NB4 (cell line): ENCODE results near the gene MYOZ3.

Source experiments
- DNase-seq: peaks from one replicate; pipeline ENCODE4 v3.0.0; 2010; ENCODE audit warnings: low read depth
- H3K4me3 ChIP-seq: one replicate; pipeline ENCODE4 v1.5.1; 2011; ENCODE audit warnings: mild to moderate bottlenecking, low read depth, low read length, moderate library complexity
- MAX ChIP-seq: IDR thresholded peaks from 2 replicates; pipeline ENCODE4 v1.6.1; 2011; ENCODE audit warnings: low read depth, low read length
- MYC ChIP-seq: IDR thresholded peaks from 2 replicates; pipeline ENCODE4 v1.6.1; 2011; ENCODE audit warnings: low read depth, low read length
- POLR2A ChIP-seq: IDR thresholded peaks from 2 replicates; pipeline ENCODE4 v1.6.1; 2011; ENCODE audit warnings: mild to moderate bottlenecking; ENCODE audit not compliant: insufficient read length; ENCODE audit errors: extremely low read depth
- TF ChIP-seq, protein P1 (sequence below): IDR thresholded peaks from one replicate; pipeline ENCODE4 v1.5.1; 2012; ENCODE audit warnings: low read depth, low read length

MYOZ3 gene

DNA sequence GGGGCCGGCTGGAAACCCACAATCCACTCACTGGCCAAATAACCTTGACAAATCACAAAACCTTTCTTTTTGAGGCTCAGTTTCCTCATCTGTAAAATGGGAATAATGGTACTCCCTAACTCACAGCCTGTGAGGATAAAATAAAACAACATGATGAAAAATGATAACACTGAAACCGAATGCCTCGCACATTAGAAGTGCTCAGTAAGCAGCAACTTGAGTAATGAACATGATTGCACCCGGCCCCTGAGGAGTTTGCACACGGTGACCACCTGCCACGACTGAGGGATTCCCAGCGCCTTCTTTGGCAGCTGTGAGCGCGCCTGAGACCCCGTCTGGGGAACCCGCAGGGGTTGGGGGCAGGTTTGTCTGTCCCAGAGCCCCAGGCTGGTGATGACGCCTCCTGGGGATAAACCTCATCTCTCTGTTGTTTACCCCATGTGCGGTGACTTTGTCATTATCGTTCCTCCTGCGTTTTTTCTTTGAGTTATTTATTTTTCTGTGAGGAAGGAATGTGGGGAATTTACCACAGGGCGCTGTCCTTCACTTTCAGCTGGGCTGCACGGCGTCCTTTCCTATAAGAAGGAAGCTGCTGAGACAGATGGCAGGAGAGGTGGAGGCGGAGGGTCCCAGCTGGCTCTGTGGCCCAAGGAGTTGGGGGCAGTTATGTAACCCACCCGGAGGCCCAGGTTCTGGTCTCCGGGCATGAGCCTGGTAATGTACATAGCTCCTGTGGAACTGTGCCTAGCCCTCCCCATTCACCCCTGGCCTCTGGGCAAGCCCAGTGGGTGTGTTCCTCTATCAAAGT lies 23.6 kb upstream of the MYOZ3 start:
- no peak for TF ChIP-seq POLR2A
- TF ChIP-seq, protein P1, sequence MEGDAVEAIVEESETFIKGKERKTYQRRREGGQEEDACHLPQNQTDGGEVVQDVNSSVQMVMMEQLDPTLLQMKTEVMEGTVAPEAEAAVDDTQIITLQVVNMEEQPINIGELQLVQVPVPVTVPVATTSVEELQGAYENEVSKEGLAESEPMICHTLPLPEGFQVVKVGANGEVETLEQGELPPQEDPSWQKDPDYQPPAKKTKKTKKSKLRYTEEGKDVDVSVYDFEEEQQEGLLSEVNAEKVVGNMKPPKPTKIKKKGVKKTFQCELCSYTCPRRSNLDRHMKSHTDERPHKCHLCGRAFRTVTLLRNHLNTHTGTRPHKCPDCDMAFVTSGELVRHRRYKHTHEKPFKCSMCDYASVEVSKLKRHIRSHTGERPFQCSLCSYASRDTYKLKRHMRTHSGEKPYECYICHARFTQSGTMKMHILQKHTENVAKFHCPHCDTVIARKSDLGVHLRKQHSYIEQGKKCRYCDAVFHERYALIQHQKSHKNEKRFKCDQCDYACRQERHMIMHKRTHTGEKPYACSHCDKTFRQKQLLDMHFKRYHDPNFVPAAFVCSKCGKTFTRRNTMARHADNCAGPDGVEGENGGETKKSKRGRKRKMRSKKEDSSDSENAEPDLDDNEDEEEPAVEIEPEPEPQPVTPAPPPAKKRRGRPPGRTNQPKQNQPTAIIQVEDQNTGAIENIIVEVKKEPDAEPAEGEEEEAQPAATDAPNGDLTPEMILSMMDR = no peak
- no peak overlapping the region for H3K4me3 ChIP-seq
- DNase-seq = no peak

GRCh38 chr5:150638053-150638444 lies 23.0 kb upstream of the MYOZ3 start:
- DNase-seq = no peak
- TF ChIP-seq POLR2A (no peak), MAX (no peak), MYC (no peak)
- TF ChIP-seq, protein P1 = no peak
- no peak overlapping the region for H3K4me3 ChIP-seq

DNA sequence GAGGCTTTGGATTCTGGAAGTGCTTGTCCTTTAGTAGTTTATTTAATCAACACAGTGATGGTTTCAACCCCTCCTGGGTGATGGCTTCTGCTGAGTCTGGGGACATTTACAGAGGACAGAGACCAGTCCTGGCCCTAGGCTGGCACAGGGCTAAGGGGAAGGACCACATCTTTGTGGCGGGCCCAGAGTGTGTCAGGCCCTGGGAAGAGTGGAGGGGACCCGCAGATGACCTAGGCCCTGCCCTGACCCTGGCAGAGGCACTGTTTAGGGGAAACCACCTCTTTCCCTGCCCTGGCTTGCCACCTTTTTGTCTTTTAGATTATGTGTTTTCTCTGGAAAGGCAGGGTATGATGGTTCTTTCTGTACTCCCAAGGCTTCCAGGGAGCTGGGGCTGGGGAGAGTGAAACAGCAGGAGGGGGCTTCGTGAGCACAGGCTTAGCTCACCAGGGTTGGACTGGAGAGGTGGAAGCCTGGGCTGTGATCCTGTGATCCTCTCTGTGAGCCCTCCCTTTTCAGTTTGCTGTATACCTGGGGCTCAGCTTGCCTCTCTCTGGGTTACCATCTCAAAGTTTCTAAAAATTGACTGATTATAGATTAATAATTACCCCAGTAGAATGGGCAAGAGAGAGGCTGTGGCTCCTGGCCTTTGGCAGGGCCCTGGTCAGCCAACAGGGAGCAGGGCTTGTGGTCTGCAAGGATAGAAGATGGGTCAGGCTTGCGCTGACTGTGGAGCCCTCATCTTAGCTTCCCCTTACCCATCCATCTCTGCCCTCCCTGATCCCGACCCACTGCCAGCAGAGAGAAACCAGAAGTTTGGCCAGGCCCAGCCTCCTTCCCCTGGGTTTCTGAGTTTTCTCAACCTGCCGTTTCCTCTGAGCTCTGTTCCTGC lies 22.3 kb upstream of the MYOZ3 start:
- TF ChIP-seq, protein P1 = no peak
- TF ChIP-seq MYC (no peak), POLR2A (no peak), MAX (no peak)
- no peak overlapping the region for H3K4me3 ChIP-seq
- no peak for DNase-seq

- no peak overlapping the region for H3K4me3 ChIP-seq
- TF ChIP-seq MAX (no peak), POLR2A (no peak), MYC (no peak)
- TF ChIP-seq, protein P1 = no peak
- no peak for DNase-seq
Observed at GRCh38 chr5:150639377-150639692, 21.7 kb upstream of the MYOZ3 start.

- TF ChIP-seq MAX (no peak), MYC (no peak), POLR2A (no peak)
- TF ChIP-seq, protein P1 = no peak
- no peak overlapping the region for H3K4me3 ChIP-seq
- no peak for DNase-seq
Observed at GRCh38 chr5:150639751-150640150, 21.3 kb upstream of the MYOZ3 start.
